ENCODE results near the gene TXNDC8.

DNA sequence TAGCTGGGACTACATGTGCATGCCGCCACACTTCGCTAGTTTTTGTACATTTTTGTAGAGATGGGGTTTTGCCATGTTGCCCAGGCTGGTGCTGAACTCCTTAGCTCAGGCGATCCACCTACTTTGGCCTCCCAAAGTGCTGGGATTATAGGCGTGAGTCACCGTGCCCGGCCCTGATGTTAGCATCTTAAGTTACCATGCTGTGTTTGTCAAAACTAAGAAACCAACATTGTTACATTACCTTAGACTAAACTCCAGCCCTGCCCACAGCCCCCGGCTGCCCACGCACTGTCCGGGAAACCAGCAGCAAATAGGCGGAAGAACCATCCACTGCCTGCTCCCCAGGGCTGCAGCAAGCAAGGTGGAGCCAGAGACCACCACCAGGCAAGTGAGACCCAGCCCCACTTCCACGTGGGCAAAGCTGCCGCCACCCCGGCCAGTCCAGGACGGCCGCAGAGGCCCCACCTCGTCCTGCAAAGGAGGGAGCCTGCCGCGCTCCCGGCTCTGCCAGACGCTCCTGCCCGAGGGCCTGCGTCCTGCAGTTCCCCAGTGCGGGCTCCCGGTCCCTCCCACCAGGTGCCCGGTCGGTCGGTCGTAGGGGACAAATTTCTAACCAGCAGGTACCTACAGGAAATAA is 45.6 kb downstream of the TXNDC8 start:
- TF ChIP-seq POLR2AphosphoS5 (IDR thresholded peaks at IDR 0.05; ENCODE audit: low read depth, low read length), result no peak
- TF ChIP-seq, protein P1, sequence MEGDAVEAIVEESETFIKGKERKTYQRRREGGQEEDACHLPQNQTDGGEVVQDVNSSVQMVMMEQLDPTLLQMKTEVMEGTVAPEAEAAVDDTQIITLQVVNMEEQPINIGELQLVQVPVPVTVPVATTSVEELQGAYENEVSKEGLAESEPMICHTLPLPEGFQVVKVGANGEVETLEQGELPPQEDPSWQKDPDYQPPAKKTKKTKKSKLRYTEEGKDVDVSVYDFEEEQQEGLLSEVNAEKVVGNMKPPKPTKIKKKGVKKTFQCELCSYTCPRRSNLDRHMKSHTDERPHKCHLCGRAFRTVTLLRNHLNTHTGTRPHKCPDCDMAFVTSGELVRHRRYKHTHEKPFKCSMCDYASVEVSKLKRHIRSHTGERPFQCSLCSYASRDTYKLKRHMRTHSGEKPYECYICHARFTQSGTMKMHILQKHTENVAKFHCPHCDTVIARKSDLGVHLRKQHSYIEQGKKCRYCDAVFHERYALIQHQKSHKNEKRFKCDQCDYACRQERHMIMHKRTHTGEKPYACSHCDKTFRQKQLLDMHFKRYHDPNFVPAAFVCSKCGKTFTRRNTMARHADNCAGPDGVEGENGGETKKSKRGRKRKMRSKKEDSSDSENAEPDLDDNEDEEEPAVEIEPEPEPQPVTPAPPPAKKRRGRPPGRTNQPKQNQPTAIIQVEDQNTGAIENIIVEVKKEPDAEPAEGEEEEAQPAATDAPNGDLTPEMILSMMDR (IDR thresholded peaks at IDR 0.05), result no peak

All from Panc1 (cell line).